ENCODE data around the gene DIAPH2.

- TF ChIP-seq CTCF (IDR thresholded peaks at IDR 0.05) (no peak), EZH2 (IDR thresholded peaks at IDR 0.05; ENCODE audit: borderline replicate concordance, insufficient read depth, low read depth, low read length, poor library complexity, severe bottlenecking) (no peak)
Measured at GRCh38 chrX:96824166-96824565, 139.5 kb downstream of the DIAPH2 start.

Measured in B cell (primary cell).